GM23248 (cell line): ENCODE data around the gene AAGAB.

ENCODE experiments used
- EZH2 ChIP-seq: fragments of 200-600 bp; sonication (generic); IDR thresholded peaks from 2 replicates; pipeline ENCODE4 v1.6.1; 2018; ENCODE audit warnings: antibody characterized with exemption, mild to moderate bottlenecking; ENCODE audit not compliant: insufficient read depth, poor library complexity, severe bottlenecking
- EZH2phosphoT487 ChIP-seq: fragments of 200-600 bp; sonication (generic); IDR thresholded peaks from 2 replicates; pipeline ENCODE4 v1.6.1; 2018; ENCODE audit warnings: antibody characterized with exemption, moderate library complexity, mild to moderate bottlenecking, low read depth; ENCODE audit not compliant: insufficient read depth

- no peak for TF ChIP-seq EZH2phosphoT487
- TF ChIP-seq EZH2 = no peak
These were observed 53.3 kb downstream of the AAGAB start for GRCh38 chr15:67201136-67201535.
